Liver (tissue), 3 donors: Measurements from ENCODE around the gene DAP3.
"Not testable (repeated sequence)": the region's sequence is repeated elsewhere in the genome, so short reads cannot be mapped to it uniquely, and the experiment has no call there.

Source experiments
- CTCF ChIP-seq: fragments of 150-350 bp; IDR thresholded peaks from 2 replicates; pipeline ENCODE4 v1.5.1; 2017; ENCODE audit warnings: improper control_type of control experiment, low read depth, low read length; ENCODE audit not compliant: missing input control
- NR2F2 ChIP-seq: IDR thresholded peaks from 2 replicates; pipeline ENCODE4 v1.6.1; 2016; ENCODE audit warnings: antibody characterized with exemption
- RAD21 ChIP-seq, 2 donors: IDR thresholded peaks; 2 replicates each; pipeline ENCODE4 v1.6.1; 2016; ENCODE audit warnings: antibody characterized with exemption in 2 of 2, mild to moderate bottlenecking in 2 of 2
- RXRA ChIP-seq, 2 donors: IDR thresholded peaks; 2 replicates each; pipeline ENCODE4 v1.6.1; 2017 to 2018; ENCODE audit warnings: antibody characterized with exemption in 2 of 2, mild to moderate bottlenecking in 1 of 2
- donor health status: healthy.
- donor health status: healthy.

- TF ChIP-seq RAD21 (IDR thresholded peaks at IDR 0.05); NR2F2; CTCF; RXRA (IDR thresholded peaks at IDR 0.05): not testable (repeated sequence)
Measured at GRCh38 chr1:155699062-155699461, 10.2 kb downstream of the DAP3 start.
